Measurements from ENCODE around the gene MMEL1.
"Not testable (repeated sequence)": the region's sequence is repeated elsewhere in the genome, so short reads cannot be mapped to it uniquely, and the experiment has no call there.

The MMEL1 gene

GRCh38 chr1:2632561-2633361 is at the start of gene MMEL1:
TSS of gene MMEL1 (minus strand) at chr1:2633016. CDS start at chr1:2629484, 3,532 bp downstream.
- DNase-seq (ENCODE audit: low read depth), result no peak

GRCh38 chr1:2676726-2677125 is 43.9 kb upstream of the MMEL1 start:
- DNase-seq (ENCODE audit: low read depth), result not testable (repeated sequence)

DNA sequence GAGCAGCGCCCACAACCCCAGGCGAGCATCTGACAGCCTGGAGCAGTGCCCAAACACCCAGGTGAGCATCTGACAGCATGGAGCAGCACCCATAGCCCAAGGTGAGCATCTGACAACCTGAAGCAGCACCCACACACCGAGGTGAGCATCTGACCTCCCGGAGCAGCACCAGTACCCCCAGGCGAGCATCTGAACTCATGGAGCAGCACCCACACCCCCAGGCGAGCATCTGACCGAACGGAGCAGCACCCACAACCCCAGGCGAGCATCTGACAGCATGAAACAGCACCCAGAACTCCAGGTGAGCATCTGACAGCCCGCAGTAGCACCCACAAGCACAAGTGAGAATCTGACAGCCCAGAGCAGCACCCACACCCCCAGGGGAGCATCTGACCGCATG is 38.8 kb upstream of the MMEL1 start:
- not testable (repeated sequence) for DNase-seq (ENCODE audit: low read depth)

DNA sequence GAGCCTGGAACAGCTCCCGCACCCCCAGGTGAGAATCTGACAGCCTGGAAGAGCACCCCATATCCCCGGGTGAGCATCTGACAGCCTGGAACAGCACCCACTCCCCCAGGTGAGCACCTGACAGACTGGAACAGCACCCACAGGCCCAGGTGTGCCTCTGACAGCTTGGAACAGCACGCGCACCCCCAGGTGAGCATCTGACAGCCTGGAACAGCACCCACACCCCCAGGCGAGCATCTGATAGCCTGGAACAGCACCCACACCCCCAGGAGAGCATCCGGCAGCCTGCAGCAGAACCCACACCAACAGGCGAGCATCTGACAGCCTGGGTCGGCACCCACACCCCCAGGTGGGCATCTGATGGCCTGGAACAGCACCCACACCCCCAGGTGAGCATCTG is 27.0 kb upstream of the MMEL1 start:
- DNase-seq (ENCODE audit: low read depth), result not testable (repeated sequence)

DNA sequence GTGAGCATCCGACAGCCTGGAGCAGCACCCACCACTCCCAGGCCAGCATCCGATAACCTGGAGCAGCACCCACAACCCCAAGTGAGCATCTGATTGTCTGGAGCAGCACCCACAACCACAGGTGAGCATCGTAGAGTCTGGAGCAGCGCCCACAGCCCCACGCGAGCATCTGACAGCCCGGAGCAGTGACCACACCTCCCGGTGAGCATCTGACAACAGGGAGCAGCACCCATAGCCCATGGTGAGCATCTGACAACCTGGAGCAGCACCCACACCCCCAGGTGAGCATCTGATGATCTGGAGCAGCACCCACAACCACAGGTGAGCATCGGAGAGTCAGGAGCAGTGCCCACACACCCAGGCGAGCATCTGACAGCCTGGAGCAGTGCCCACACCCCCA is 25.1 kb upstream of the MMEL1 start:
- DNase-seq (ENCODE audit: low read depth), result not testable (repeated sequence)

DNA sequence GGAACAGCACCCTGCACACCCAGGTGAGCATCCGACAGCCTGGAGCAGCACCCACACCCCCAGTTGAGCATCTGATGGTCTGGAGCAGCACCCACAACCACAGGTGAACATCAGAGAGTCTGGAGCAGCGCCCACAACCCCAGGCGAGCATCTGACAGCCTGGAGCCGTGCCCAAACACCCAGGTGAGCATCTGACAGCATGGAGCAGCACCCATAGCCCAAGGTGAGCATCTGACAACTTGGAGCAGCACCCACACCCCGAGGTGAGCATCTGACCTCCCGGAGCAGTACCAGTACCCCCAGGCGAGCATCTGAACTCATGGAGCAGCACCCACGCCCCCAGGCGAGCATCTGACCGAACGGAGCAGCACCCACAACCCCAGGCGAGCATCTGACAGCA is 24.3 kb upstream of the MMEL1 start:
- DNase-seq (ENCODE audit: low read depth), result not testable (repeated sequence)

- DNase-seq (ENCODE audit: low read depth), result not testable (repeated sequence)
Observed at GRCh38 chr1:2655598-2656434, 23.0 kb upstream of the MMEL1 start.

DNA sequence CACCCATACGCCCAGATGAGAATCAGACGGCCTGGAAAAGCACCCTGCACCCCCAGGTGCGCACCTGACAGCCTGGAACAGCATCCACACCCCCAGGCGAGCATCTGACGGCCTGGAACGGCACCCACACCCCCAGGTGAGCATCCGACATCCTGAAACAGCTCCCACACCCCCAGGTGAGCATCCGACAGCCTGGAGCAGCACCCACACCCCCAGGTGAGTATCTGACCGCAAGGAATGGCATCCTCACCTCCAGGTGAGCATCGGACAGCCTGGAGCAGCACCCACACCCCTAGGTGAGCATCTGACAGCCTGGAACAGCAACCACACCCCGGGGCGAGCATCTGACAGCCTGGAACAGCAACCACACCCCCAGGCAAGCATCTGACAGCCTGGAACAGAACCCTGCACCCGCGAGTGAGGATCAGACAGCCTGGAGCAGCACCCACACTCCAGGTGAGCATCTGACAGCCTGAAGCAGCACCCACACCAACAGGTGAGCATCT is 21.7 kb upstream of the MMEL1 start:
- not testable (repeated sequence) for DNase-seq (ENCODE audit: low read depth)

GRCh38 chr1:2653741-2654442 is 21.1 kb upstream of the MMEL1 start:
- DNase-seq (ENCODE audit: low read depth), result not testable (repeated sequence)

DNA sequence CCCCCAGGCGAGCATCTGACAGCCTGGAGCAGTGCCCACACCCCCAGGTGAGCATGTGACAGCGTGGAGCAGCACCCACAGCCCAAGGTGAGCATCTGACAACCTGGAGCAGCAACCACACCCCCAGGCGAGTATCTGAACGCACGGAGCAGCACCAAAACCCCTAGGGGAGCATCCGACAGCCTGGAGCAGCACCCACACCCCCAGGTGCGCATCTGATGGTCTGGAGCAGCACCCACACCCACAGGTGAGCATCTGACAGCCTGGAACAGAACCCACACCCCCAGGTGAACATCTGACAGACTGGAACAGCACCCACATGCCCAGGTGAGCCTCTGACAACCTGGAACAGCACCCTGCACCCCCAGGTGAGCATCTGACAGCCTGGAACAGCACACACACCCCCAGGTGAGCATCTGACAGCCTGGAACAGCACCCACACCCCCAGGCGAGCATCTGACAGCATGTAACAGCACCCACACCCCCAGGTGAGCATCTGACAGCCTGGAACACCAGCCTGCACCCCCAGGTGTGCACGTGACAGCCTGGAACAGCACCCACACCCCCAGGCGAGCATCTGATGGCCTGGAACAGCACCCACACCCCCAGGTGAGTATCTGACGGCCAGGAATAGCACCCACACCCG is 20.2 kb upstream of the MMEL1 start:
- not testable (repeated sequence) for DNase-seq (ENCODE audit: low read depth)

DNA sequence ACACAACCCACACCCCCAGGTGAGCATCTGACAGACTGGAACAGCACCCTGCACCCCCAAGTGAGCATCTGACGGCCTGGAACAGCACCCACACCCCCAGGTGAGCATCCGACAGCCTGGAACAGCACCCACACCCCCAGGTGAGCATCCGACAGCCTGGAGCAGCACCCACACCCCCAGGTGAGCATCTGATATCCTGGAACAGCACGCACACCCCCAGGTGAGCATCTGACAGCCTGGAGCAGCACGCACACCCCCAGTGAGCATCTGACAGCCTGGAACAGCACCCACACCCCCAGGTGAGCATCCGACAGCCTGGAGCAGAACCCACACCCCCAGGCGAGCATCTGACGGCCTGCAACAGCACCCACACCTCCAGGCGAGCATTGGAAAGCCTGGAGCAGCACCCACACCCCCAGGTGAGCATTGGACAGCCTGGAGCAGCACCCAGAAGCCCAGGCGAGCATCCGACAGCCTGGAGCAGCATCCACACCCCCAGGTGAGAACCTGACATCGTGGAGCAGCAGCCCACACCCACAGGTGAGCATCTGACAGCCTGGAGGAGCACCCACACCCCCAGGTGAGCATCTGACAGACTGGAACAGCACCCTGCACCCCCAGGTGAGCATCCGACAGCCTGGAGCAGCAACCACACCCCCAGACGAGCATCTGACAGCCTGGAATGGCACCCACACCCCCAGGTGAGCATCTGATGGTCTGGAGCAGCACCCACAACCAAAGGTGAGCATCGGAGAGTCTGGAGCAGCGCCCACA is 19.5 kb upstream of the MMEL1 start:
- not testable (repeated sequence) for DNase-seq (ENCODE audit: low read depth)

- no peak for DNase-seq (ENCODE audit: low read depth)
Observed at GRCh38 chr1:2650967-2651645, 18.3 kb upstream of the MMEL1 start.

DNA sequence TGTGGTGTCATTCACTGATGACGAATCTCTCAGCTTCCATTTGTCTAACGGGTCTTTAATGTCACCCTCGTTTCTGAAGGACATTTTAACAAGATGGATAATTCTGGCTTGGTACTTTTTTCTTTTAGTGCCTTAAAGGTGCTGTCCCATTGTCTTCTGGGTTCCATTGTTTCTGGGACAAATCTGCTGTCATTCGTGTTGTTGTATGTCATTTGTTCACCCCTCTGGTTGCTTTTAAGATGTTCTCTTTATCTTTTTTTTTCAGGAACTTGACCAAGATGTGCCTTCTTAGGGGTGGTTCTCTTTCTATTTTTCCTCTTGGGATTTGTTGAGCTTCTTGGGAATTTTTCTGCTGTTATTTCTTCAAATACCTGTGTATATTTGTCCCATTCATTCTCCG is 14.0 kb upstream of the MMEL1 start:
- no peak for DNase-seq (ENCODE audit: low read depth)

DNA sequence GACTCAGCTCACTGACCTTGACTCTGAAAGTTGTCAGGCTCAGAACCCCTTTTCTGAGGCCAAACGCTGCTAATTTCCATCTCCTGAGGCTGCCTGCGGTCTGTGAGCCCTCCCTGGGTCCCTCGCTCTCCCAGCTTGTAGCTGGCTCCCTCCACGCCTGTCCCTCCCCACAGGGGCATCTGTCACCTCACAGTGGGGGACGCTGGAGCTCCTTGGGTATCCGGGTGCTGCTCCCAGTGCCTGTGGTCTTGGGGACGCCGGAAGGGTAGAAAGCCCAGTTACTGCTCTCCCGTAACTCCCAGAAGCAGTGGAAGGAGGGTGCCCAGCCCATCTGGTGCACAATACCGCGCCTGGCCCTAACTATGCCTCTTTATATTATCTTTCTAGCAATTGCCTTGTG is 13.0 kb upstream of the MMEL1 start:
- no peak for DNase-seq (ENCODE audit: low read depth)

DNA sequence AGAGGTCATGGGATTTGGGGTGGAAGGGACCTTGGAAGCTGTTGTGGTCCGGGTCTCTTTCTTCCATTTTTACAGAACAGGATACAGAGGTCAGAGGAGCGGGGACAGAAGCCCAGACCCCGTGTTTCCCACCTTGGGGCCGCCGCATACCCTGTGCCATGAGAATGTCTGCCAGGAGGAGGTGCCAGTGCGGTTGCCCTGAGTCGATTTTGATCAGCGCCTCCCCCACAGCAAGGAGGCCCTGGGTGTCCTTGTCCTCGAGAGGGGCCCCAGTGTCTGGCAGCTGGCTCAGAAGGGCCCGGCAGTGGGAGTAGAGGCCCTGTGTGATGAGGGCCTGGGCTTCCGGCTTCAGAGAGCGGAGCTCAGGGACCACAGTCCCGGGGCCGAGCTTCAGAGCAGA is 12.3 kb upstream of the MMEL1 start:
- no peak for DNase-seq (ENCODE audit: low read depth)

DNA sequence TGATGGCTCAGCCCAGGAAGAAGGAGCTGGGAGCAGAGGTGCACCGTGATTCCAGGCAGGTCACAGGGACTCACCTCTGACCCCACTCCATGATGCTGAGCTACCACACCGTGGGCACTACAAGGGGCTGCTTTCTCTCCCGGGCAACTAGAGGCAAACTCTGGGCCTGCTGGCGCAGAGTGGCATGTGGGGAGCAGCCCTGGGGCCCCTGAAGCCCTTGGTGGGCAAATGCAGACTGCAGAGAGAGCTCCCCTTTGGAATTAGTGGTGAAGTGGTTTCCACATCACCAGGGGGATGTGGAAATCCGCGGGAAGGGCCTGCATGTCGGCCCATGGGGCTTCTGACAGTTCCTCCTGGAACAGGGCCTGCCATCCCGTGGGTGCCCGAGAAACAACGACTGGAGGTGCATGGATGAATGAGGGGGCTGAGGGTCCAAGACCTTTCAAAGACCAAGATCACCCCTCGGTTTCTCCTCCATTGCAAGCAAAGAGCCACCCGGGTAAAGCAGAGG is 11.8 kb upstream of the MMEL1 start:
- no peak for DNase-seq (ENCODE audit: low read depth)

DNA sequence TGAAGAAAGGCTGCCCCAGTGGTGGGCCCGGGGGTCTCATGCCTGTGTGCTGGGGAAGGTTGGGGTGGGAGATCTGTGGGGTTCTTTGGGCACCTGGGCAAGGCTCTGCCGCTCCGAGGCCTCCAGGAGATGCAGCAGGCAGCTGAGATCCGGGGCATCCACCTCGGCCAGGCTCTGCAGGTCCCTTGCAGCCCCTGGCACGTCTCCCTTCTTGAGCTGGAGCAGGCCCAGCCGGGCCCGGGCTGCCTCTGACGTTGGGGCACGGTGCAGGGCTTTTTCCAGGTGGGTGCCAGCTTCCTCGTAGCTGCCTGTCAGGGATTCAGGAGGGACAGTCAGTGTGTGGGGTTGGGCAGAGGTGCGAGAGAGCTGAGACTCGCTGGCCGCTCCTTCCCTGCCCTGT is 11.4 kb upstream of the MMEL1 start:
- no peak for DNase-seq (ENCODE audit: low read depth)

- DNase-seq (ENCODE audit: low read depth), result no peak
Observed at GRCh38 chr1:2643414-2644077, 10.7 kb upstream of the MMEL1 start.

GRCh38 chr1:2642560-2643413 is 10.0 kb upstream of the MMEL1 start:
- DNase-seq (ENCODE audit: low read depth), result peak; percentile 92
